Stimulated activated CD4-positive, alpha-beta T cell treated with anti-CD3 and anti-CD28 coated beads, Interleukin-12 subunit alpha, Interleukin-12 subunit beta, amount 100 ng/mL, for 4 hours (primary cell): ENCODE measurements around the gene NGRN.
A peak's percentile ranks its signal among the peaks of the same experiment; 100 is the strongest.

Experiments
- DNase-seq: peaks from one replicate; pipeline ENCODE4 v3.0.0-alpha.2; 2020

The NGRN gene

GRCh38 chr15:90320062-90320884 lies 54.8 kb downstream of the NGRN start:
- peak; percentile 46 for DNase-seq

GRCh38 chr15:90320885-90321278 lies 55.4 kb downstream of the NGRN start:
- no peak for DNase-seq
